Placental epithelial cell (primary cell): ENCODE measurements around the gene TNK2. TPM values are rescaled to one million over a fixed set of nuclear protein-coding genes. Genes with fewer than 3 reads are reported as not detected.

ENCODE experiments used
- small RNA-seq: library from RNA; depleted of rRNA; stranded (forward); fragments of <200 nt; gene quantifications from one replicate; pipeline ENCODE3, GENCODE V24; 2012
- total RNA-seq: library from RNA; depleted of rRNA; stranded (reverse); fragments of >200 nt; gene quantifications from 2 replicates; pipeline ENCODE4 v1.2.3, GENCODE V29; 2012

The TNK2 gene
- 16.1 and 21.6 TPM in 2 replicates for total RNA-seq

DNA sequence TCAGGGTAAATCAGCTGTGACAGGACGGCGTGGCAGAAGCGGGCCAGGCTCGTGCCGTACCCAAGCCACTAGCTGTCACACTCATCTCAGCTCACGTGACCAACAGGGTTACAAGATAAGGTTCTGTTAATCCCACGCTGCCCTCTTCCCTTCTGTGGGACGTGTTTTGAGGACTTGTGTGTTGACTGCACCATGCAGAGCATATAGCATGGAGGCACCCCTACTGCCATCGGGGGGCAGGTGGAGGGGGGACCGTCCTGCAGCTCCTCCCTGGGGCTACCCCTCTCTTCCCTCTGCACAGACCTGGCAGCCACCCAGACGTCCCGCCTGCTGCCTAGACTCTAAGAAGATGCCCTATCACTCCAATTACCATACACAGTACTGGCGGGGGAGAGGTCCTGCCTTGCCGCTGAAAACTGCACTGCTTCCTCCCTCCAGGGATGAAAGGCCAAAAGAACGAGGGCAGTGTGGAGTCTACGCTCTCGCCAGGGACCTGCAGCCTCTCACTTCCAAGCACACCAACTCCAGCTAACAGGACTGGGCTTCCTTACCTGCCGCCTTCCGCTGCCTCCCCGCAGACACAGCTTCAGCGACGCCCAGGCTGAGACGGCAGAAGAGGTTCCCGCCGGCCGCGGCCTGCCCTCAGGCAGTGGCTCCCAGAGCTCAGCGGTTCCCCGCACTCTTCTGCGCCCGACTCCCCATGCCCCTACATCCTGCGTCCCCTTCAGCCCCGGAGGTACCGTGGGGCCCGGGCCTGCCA lies at the start of gene TNK2:
Gene TNK2 (minus strand): TSS at position 618 of the 760 bp plus-strand sequence. CDS start 19,963 bp downstream, outside the sequence.

Small RNA genes within 50 kb of the gene (small RNA-seq; reads per million reads assigned to genes)
- gene MIR6829 (not detected), gene RNU2-11P (0.09 reads per million)

Other genes starting within 250 kb of the TNK2 start
- 1.1 and 12.6 TPM in 2 replicates for gene MUC20, start 187.6 kb downstream of the TNK2 start, total RNA-seq
- 4.7 and 18.8 TPM in 2 replicates for gene MUC4, start 96.6 kb downstream of the TNK2 start, total RNA-seq
- gene TFRC, start 173.5 kb upstream of the TNK2 start, total RNA-seq: 36.5 and 43.7 TPM in 2 replicates